ENCODE results near the gene DOK6.

DNA sequence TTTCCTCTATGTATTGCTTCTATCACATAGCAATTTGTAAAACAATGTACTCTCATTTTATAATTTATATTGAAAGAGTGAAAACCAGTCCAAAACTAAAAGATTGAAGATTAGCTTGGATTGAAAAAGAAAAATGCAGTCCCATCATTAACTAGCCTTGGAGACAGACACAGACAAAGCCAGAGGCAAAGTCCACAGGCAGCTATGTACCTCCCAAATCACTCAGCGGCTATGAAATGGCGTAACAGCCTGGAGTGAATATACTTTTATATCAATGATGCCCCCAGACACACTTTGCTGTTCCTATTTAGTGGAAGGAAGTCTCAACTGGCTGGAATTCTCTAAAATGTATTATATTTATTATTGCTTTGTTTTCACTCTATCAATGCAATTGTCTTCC, 33.6 kb upstream of the DOK6 start:
- no peak for TF ChIP-seq CTCF (IDR thresholded peaks at IDR 0.05)
- no peak for TF ChIP-seq CBFB (CRISPR knock-in tag; IDR thresholded peaks at IDR 0.05; ENCODE audit: low read depth)
- TF ChIP-seq, protein P1, sequence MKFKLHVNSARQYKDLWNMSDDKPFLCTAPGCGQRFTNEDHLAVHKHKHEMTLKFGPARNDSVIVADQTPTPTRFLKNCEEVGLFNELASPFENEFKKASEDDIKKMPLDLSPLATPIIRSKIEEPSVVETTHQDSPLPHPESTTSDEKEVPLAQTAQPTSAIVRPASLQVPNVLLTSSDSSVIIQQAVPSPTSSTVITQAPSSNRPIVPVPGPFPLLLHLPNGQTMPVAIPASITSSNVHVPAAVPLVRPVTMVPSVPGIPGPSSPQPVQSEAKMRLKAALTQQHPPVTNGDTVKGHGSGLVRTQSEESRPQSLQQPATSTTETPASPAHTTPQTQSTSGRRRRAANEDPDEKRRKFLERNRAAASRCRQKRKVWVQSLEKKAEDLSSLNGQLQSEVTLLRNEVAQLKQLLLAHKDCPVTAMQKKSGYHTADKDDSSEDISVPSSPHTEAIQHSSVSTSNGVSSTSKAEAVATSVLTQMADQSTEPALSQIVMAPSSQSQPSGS (CRISPR knock-in tag; IDR thresholded peaks at IDR 0.05; ENCODE audit: borderline replicate concordance, low read depth) = no peak
- TF ChIP-seq E2F1 (CRISPR knock-in tag; IDR thresholded peaks at IDR 0.05) = no peak
- TF ChIP-seq MAX (CRISPR knock-in tag; IDR thresholded peaks at IDR 0.05) = no peak
- no peak for TF ChIP-seq ZNF121 (CRISPR knock-in tag; IDR thresholded peaks at IDR 0.05)
- no peak for TF ChIP-seq SOX15 (CRISPR knock-in tag; IDR thresholded peaks at IDR 0.05)
- TF ChIP-seq ELF4 (CRISPR knock-in tag; IDR thresholded peaks at IDR 0.05; ENCODE audit: low read depth) = no peak
- no peak for TF ChIP-seq JUN (CRISPR knock-in tag; IDR thresholded peaks at IDR 0.05)
- no peak for TF ChIP-seq ZNF317 (CRISPR knock-in tag; IDR thresholded peaks at IDR 0.05; ENCODE audit: borderline replicate concordance, low read depth)
- no peak for TF ChIP-seq FOXJ3 (CRISPR knock-in tag; IDR thresholded peaks at IDR 0.05; ENCODE audit: borderline replicate concordance)
- TF ChIP-seq ZBTB43 (CRISPR knock-in tag; IDR thresholded peaks at IDR 0.05) = no peak
- TF ChIP-seq NFE2L1 (CRISPR knock-in tag; IDR thresholded peaks at IDR 0.05) = no peak

All from WTC11 (cell line).